Measurements from ENCODE around the gene SCN4B. TPM values are rescaled to one million over a fixed set of nuclear protein-coding genes. Genes with fewer than 3 reads are reported as not detected.

SCN4B gene
- total and polyA plus RNA-seq, 8 donors, result 0.75 to 3.6 (median 1.6) TPM; not detected in 3

- H3K4me1 ChIP-seq, result no peaks in the 10 kb centered on the region
- H3K9me3 ChIP-seq, result no peaks in the 10 kb centered on the region
- intact Hi-C loops (cut with DNase I; ENCODE audit: low total_unique reads), result no loop called here
- no peak overlapping the region for H3K4me3 ChIP-seq
- H3K27me3 ChIP-seq, result peaks cover 0 to 13% (median 0%) of the 10 kb centered on the region in 3 donors
- DNase-seq, result no peak
- TF ChIP-seq POLR2A (IDR thresholded peaks at IDR 0.05), result no peak
- TF ChIP-seq, protein P1, sequence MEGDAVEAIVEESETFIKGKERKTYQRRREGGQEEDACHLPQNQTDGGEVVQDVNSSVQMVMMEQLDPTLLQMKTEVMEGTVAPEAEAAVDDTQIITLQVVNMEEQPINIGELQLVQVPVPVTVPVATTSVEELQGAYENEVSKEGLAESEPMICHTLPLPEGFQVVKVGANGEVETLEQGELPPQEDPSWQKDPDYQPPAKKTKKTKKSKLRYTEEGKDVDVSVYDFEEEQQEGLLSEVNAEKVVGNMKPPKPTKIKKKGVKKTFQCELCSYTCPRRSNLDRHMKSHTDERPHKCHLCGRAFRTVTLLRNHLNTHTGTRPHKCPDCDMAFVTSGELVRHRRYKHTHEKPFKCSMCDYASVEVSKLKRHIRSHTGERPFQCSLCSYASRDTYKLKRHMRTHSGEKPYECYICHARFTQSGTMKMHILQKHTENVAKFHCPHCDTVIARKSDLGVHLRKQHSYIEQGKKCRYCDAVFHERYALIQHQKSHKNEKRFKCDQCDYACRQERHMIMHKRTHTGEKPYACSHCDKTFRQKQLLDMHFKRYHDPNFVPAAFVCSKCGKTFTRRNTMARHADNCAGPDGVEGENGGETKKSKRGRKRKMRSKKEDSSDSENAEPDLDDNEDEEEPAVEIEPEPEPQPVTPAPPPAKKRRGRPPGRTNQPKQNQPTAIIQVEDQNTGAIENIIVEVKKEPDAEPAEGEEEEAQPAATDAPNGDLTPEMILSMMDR (IDR thresholded peaks at IDR 0.05), result no peak
- TF ChIP-seq EP300 (IDR thresholded peaks at IDR 0.05), result no peak
- no peak for TF ChIP-seq POLR2AphosphoS5 (IDR thresholded peaks at IDR 0.05)
- H3K36me3 ChIP-seq, result no peaks in the 10 kb centered on the region
- no peak overlapping the region for H3K27ac ChIP-seq
- WGBS, 5 donors, result 83 to 87% (median 86%) methylated on average over 10 of the region's 10 CpGs
Observed at GRCh38 chr11:118099838-118100556, 52.6 kb downstream of the SCN4B start.

- Histone ChIP-seq H3K4me1 (no peaks in the 10 kb centered on the region), H3K9me3 (no peaks in the 10 kb centered on the region), H3K36me3 (no peaks in the 10 kb centered on the region), H3K27ac (no peak overlapping the region), H3K27me3 (peaks cover 0 to 7% (median 0%) of the 10 kb centered on the region in 3 donors), H3K4me3 (no peak overlapping the region)
- WGBS, 5 donors, result 78 to 85% (median 80%) methylated on average over 10 to 11 of the region's 11 CpGs
- TF ChIP-seq EP300 (IDR thresholded peaks at IDR 0.05) (no peak), POLR2A (IDR thresholded peaks at IDR 0.05) (no peak), POLR2AphosphoS5 (IDR thresholded peaks at IDR 0.05) (no peak)
- TF ChIP-seq, protein P1 (IDR thresholded peaks at IDR 0.05), result no peak
- no peak for DNase-seq
- intact Hi-C loops (cut with DNase I; ENCODE audit: low total_unique reads), result no loop called here
Observed at GRCh38 chr11:118098996-118099837, 53.4 kb downstream of the SCN4B start.

DNA sequence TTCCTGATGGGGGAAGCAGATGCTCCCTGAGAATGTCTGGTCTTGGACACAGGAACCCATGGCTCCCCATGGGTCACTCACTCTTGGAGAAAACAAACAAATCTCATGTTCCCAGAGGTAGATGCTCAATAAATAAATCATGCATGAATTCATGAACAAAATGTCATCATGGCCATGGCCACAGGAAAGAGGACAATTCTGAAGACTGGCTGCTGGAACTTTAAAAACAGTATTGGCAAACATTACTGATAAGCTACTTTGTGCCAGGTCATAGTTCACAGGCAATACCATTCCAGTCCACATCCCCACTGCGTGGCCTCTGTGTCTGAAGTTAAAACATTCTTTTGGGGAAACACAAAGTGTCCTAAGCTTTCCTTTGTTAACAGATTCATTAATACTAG lies 56.7 kb downstream of the SCN4B start:
- TF ChIP-seq POLR2AphosphoS5 (IDR thresholded peaks at IDR 0.05), result no peak
- TF ChIP-seq POLR2A (IDR thresholded peaks at IDR 0.05), result no peak
- TF ChIP-seq EP300 (IDR thresholded peaks at IDR 0.05), result no peak
- TF ChIP-seq, protein P1 (IDR thresholded peaks at IDR 0.05), result no peak
- no peak overlapping the region for H3K27ac ChIP-seq
- H3K4me3 ChIP-seq, result no peak overlapping the region
- peaks cover 0 to 4% (median 0%) of the 10 kb centered on the region in 4 donors for H3K4me1 ChIP-seq
- no peaks in the 10 kb centered on the region for H3K9me3 ChIP-seq
- WGBS, 5 donors, result 0 to 49% (median 10%) methylated on average over 1 of the region's 1 CpG
- H3K36me3 ChIP-seq, result no peaks in the 10 kb centered on the region
- peaks cover 0 to 5% (median 0%) of the 10 kb centered on the region in 3 donors for H3K27me3 ChIP-seq
- no peak for DNase-seq
- intact Hi-C loops (cut with DNase I; ENCODE audit: low total_unique reads), result no loop called here

- Histone ChIP-seq H3K36me3 (no peaks in the 10 kb centered on the region), H3K4me1 (peaks cover 0 to 4% (median 0%) of the 10 kb centered on the region in 4 donors), H3K27me3 (peaks cover 0 to 5% (median 0%) of the 10 kb centered on the region in 3 donors), H3K4me3 (no peak overlapping the region), H3K27ac (no peak overlapping the region), H3K9me3 (no peaks in the 10 kb centered on the region)
- DNase-seq, result no peak
- TF ChIP-seq EP300 (IDR thresholded peaks at IDR 0.05), result no peak
- TF ChIP-seq, protein P1 (IDR thresholded peaks at IDR 0.05), result no peak
- TF ChIP-seq POLR2A (IDR thresholded peaks at IDR 0.05), result no peak
- TF ChIP-seq POLR2AphosphoS5 (IDR thresholded peaks at IDR 0.05), result no peak
- whole genome bisulfite sequencing, 5 donors, result 71 to 91% (median 77%) methylated on average over 4 of the region's 4 CpGs
- intact Hi-C loops (cut with DNase I; ENCODE audit: low total_unique reads), result no loop called here
Observed at GRCh38 chr11:118095493-118095892, 57.1 kb downstream of the SCN4B start.

Measured in stomach (tissue), 9 donors.